K562 (cell line): ENCODE measurements around the gene FAM89B. TPM values are rescaled to one million over a fixed set of nuclear protein-coding genes. Genes with fewer than 3 reads are reported as not detected.

Experiments
- ELK1 ChIP-seq: sonication (generic); formaldehyde crosslinking; IDR thresholded peaks from 2 replicates; pipeline ENCODE4 v1.8.1; 2022; ENCODE audit warnings: missing genetic modification reagents
- HIVEP1 ChIP-seq: fragments of 250-450 bp; sonication (Bioruptor Pico); IDR thresholded peaks from 2 replicates; pipeline ENCODE4 v1.4.0; 2020; ENCODE audit warnings: mild to moderate bottlenecking
- HMG20B ChIP-seq: fragments of 250-450 bp; sonication (Bioruptor Pico); IDR thresholded peaks from 2 replicates; pipeline ENCODE4 v1.5.0; 2021; ENCODE audit warnings: mild to moderate bottlenecking
- ILF3 ChIP-seq: fragments of 450-650 bp; IDR thresholded peaks from 2 replicates; pipeline ENCODE4 v1.6.1; 2018; ENCODE audit warnings: antibody characterized with exemption, mild to moderate bottlenecking, moderate library complexity, borderline replicate concordance
- MYBL2 ChIP-seq, 2 experiments: fragments of 450-650 bp in 1 of 2; sonication (generic) in 1 of 2; formaldehyde crosslinking in 1 of 2; IDR thresholded peaks; 2 replicates each; pipeline versions ENCODE4 v1.6.1 to v1.8.1; 2017 to 2022; ENCODE audit warnings: borderline replicate concordance in 1 of 2, inconsistent platforms in 1 of 2, low read depth in 1 of 2, mild to moderate bottlenecking in 1 of 2, missing genetic modification reagents in 1 of 2, moderate library complexity in 1 of 2
- NFE2L1 ChIP-seq: fragments of 450-650 bp; IDR thresholded peaks from 2 replicates; pipeline ENCODE4 v1.6.1; 2016; ENCODE audit warnings: missing genetic modification characterization, low read depth, mild to moderate bottlenecking, missing compliant biosample characterization, moderate library complexity, borderline replicate concordance
- PTRF ChIP-seq: fragments of 450-650 bp; IDR thresholded peaks from 2 replicates; pipeline ENCODE4 v1.6.1; 2016; ENCODE audit warnings: mild to moderate bottlenecking, missing genetic modification characterization, missing compliant biosample characterization
- RBM14 ChIP-seq: fragments of 200-400 bp; formaldehyde crosslinking; IDR thresholded peaks from 2 replicates; pipeline ENCODE4 v1.6.1; 2018; ENCODE audit warnings: low read depth, mild to moderate bottlenecking, low read length, moderate library complexity, borderline replicate concordance; ENCODE audit not compliant: insufficient read depth
- RNF219 ChIP-seq: fragments of 250-450 bp; sonication (Bioruptor Pico); IDR thresholded peaks from 2 replicates; pipeline ENCODE4 v1.5.0; 2022; ENCODE audit warnings: mild to moderate bottlenecking
- RUNX1 ChIP-seq: sonication (generic); IDR thresholded peaks from 2 replicates; pipeline ENCODE4 v1.6.1; 2016; ENCODE audit warnings: antibody characterized with exemption, low read depth
- SNIP1 ChIP-seq: fragments of 450-650 bp; IDR thresholded peaks from 2 replicates; pipeline ENCODE4 v1.7.1; 2017; ENCODE audit warnings: low read depth, mild to moderate bottlenecking
- SPI1 ChIP-seq: IDR thresholded peaks from 2 replicates; pipeline ENCODE4 v1.6.1; 2011; ENCODE audit warnings: low read depth, low read length, control low read depth, borderline replicate concordance
- ZBTB11 ChIP-seq, 3 experiments: fragments of 200-800 bp in 1 of 3; fragments of 250-450 bp in 1 of 3; fragments of 450-650 bp in 1 of 3; sonication (Bioruptor Pico) in 1 of 3; sonication (Bioruptor generic) in 1 of 3; formaldehyde crosslinking in 1 of 3; IDR thresholded peaks; 2 replicates each; pipeline versions ENCODE4 v1.6.1 to v1.8.0; 2016 to 2022; ENCODE audit warnings: mild to moderate bottlenecking in 2 of 3, missing genetic modification characterization in 2 of 3, missing compliant biosample characterization in 1 of 3, moderate library complexity in 1 of 3
- ZBTB34 ChIP-seq: fragments of 250-450 bp; sonication (Bioruptor Pico); IDR thresholded peaks from 2 replicates; pipeline ENCODE4 v1.8.0; 2021; ENCODE audit warnings: mild to moderate bottlenecking, moderate library complexity
- ZNF384 ChIP-seq: IDR thresholded peaks from 2 replicates; pipeline ENCODE4 v1.6.1; 2012; ENCODE audit warnings: low read depth, low read length, improper control_type of control experiment
- ZNF695 ChIP-seq: fragments of 450-650 bp; formaldehyde crosslinking; IDR thresholded peaks from 2 replicates; pipeline ENCODE4 v1.4.0; 2020; ENCODE audit warnings: mild to moderate bottlenecking, moderate library complexity
- polyA plus RNA-seq, 8 experiments: library from polyadenylated mRNA; depleted of rRNA in 4 of 8; stranded (reverse) in 5 of 8; unstranded in 3 of 8; fragments of >200 nt; fragmentation: Nextera tagmentation in 2 of 8; fragmentation: Illumina TruSeq in 1 of 8; extraction: Ambion mirVana in 2 of 8; extraction: Trizol in 1 of 8; gene quantifications; 2 replicates each; pipeline versions ENCODE4 v1.2.1 to v1.2.3, GENCODE V29; 2011 to 2014; ENCODE audit warnings: inconsistent platforms in 1 of 8, missing spikeins in 1 of 8
- total RNA-seq, 7 experiments: library from RNA; depleted of rRNA in 6 of 7; stranded (reverse); fragments of >200 nt in 6 of 7; fragmentation: Illumina TruSeq in 2 of 7; extraction: Trizol in 2 of 7; gene quantifications; 2 replicates each; pipeline versions ENCODE4 v1.2.1 to v1.2.3, GENCODE V29; 2011 to 2021; ENCODE audit warnings: low replicate concordance in 1 of 7

The FAM89B gene
- total and polyA plus RNA-seq, 9 of the 15 experiments (the other 6 are each of a cell fraction or from before 2014, with no cell fraction given) = 0.32 to 27.6 (median 11.9) TPM

- no peak for TF ChIP-seq RUNX1
- TF ChIP-seq ELK1 = no peak
- no peak for TF ChIP-seq ILF3
- TF ChIP-seq NFE2L1 (tag) = no peak
- TF ChIP-seq SPI1 = no peak
- TF ChIP-seq PTRF (tag) = no peak
- no peak for TF ChIP-seq ZNF384
- no peak for TF ChIP-seq SNIP1
- TF ChIP-seq RBM14 = no peak
- TF ChIP-seq ZBTB11 (CRISPR knock-in tag; IDR thresholded peaks at IDR 0.05) = no peak
- no peak for TF ChIP-seq MYBL2 (IDR thresholded peaks at IDR 0.05; ENCODE audit: low read depth)
- TF ChIP-seq MYBL2 (CRISPR knock-in tag; IDR thresholded peaks at IDR 0.05; ENCODE audit: borderline replicate concordance) = no peak
- no peak for TF ChIP-seq HMG20B
- TF ChIP-seq RNF219 (CRISPR knock-in tag) = no peak
- TF ChIP-seq ZBTB34 (CRISPR knock-in tag) = no peak; the same call in 1 of the 2 replicates
- TF ChIP-seq ZNF695 (CRISPR knock-in tag) = no peak
- no peak for TF ChIP-seq HIVEP1 (CRISPR knock-in tag)
These were observed 2.7 kb downstream of the FAM89B start (continued) for GRCh38 chr11:65574811-65575567.
